ENCODE data around the gene SOX6.

The SOX6 gene

DNA sequence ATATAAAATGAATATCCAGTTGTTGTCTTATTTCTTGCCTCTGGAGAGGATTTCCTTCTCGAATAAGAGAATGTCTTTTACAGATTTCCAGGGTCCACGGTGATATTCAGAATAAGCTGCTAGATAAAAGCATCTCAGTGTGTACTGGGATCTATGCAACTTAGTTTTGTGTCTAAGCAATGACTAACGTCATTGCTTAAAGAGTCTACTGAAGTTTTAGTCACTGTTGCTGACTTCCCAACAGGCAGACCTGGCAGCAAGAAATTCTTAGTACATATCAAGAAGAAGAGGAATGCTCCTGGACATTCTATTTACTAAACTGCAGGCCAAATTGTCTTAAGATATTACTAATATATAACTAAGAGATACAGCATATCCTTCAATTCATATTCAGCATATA lies 70.3 kb downstream of the SOX6 start:
- Mint-ChIP-seq H3K36me3 (no peaks in the 10 kb centered on the region), H3K9me3 (ENCODE audit: low read depth) (peaks cover 4% of the 10 kb centered on the region), H3K27ac (no peak overlapping the region), H3K4me1 (ENCODE audit: low read depth) (no peaks in the 10 kb centered on the region), H3K27me3 (no peaks in the 10 kb centered on the region), H3K4me3 (no peak overlapping the region)

DNA sequence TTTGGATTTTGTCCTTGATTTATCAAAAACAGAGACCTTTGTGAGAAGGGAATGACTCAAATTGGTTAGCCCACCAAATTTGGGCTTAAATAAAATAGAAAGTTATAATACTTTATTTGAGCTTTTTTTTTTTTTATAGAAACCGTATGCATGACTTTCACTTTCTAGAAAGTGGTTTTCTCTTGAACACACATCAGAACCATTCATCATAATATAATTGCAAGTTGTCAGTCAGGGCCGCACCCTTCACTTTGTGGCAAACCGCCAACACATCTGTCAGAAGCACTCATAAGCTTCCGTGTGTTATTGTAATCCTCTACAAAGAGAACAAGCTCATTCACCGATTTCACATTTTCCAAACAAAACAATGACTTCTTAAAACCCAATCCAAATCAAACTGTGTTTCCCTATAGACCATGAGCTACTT lies 76.1 kb downstream of the SOX6 start:
- H3K36me3 Mint-ChIP-seq = no peaks in the 10 kb centered on the region
- peaks cover 6% of the 10 kb centered on the region for H3K9me3 Mint-ChIP-seq (ENCODE audit: low read depth)
- no peak overlapping the region for H3K27ac Mint-ChIP-seq
- H3K27me3 Mint-ChIP-seq = no peaks in the 10 kb centered on the region
- no peak overlapping the region for H3K4me3 Mint-ChIP-seq
- H3K4me1 Mint-ChIP-seq (ENCODE audit: low read depth) = no peaks in the 10 kb centered on the region

DNA sequence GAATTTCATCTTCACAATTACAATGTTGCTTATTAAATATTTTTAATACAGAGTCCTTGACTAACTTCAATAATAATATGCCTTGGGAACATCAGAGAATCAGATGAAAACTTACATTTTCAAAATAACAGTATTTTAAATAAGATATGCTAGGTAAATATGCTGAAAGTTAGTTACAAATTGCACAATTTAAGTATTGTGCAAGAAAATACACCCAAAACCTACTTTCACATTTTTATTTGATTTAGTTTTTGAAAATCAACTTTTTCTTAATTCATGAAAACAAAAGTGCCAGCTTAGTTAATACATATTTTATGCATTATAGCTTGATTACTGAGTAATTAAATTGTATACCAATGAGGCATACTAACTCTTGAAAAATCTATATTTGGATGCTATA lies 76.8 kb downstream of the SOX6 start:
- Mint-ChIP-seq H3K4me3 (no peak overlapping the region), H3K27me3 (no peaks in the 10 kb centered on the region), H3K4me1 (ENCODE audit: low read depth) (no peaks in the 10 kb centered on the region), H3K27ac (no peak overlapping the region), H3K36me3 (no peaks in the 10 kb centered on the region), H3K9me3 (ENCODE audit: low read depth) (peaks cover 6% of the 10 kb centered on the region)

DNA sequence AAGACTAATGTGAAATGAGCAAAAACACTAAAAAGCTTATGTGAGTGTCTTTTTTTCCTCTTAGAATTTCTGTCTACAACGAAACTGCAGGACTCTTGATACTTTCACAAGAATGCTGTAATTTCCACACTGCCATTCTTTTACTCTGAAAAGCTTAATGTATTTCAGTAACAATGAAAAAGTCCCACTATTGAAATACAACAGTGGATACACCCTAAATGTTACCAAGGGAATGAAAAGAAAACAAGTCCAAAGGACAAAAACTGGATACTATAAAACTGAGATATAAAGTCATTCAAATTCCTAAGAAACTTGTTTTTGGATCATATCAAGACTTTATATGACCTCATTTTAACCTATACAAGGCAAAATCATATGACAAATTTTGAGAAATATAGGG lies 77.4 kb downstream of the SOX6 start:
- Mint-ChIP-seq H3K4me1 (ENCODE audit: low read depth) (no peaks in the 10 kb centered on the region), H3K4me3 (no peak overlapping the region), H3K9me3 (ENCODE audit: low read depth) (peaks cover 6% of the 10 kb centered on the region), H3K36me3 (no peaks in the 10 kb centered on the region), H3K27ac (no peak overlapping the region), H3K27me3 (no peaks in the 10 kb centered on the region)

DNA sequence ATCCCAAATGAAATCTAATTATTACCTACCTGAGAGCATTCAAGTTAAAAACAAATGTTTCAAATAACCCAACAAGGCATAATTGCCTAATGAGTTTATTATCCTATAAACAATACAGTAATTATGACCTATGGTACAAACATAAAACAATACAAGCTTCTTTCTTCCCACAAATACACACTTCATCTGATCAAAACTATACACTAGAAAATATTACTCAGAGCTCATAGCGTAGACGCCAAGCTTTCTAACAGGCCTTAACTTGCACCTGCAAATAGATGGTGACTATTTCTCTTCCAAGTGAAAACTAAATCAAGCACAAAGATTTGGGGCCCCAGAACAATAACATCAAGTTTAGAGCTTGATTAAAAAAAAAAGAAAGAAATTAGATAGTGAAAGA lies 78.1 kb downstream of the SOX6 start:
- H3K4me3 Mint-ChIP-seq = no peak overlapping the region
- no peaks in the 10 kb centered on the region for H3K27me3 Mint-ChIP-seq
- H3K9me3 Mint-ChIP-seq (ENCODE audit: low read depth) = peaks cover 6% of the 10 kb centered on the region

DNA sequence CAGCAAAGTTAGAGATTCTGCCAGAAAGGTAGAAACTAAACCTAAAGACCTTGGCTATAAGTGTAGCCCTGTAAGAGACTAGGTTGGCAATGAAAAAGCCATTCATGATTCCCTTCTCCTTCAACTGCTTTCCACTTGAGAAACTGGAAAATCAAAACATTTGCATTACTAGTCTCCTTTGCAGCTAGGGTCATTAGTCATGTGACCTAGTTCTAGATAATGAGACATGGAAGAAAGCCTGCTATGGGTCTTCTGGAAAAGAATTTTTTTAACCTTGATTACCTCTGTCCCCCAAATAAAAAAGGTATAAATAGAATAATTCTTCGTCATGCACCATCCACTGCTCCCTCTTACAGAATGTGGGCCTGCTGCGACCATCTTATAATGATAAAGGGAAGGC lies 80.1 kb downstream of the SOX6 start:
- H3K4me1 Mint-ChIP-seq (ENCODE audit: low read depth) = no peaks in the 10 kb centered on the region
- no peaks in the 10 kb centered on the region for H3K36me3 Mint-ChIP-seq

More for the DNA sequence above, 78.1 kb downstream of the SOX6 start:
- no peak overlapping the region for H3K27ac Mint-ChIP-seq
- H3K4me1 Mint-ChIP-seq (ENCODE audit: low read depth) = no peaks in the 10 kb centered on the region
- no peaks in the 10 kb centered on the region for H3K36me3 Mint-ChIP-seq

DNA sequence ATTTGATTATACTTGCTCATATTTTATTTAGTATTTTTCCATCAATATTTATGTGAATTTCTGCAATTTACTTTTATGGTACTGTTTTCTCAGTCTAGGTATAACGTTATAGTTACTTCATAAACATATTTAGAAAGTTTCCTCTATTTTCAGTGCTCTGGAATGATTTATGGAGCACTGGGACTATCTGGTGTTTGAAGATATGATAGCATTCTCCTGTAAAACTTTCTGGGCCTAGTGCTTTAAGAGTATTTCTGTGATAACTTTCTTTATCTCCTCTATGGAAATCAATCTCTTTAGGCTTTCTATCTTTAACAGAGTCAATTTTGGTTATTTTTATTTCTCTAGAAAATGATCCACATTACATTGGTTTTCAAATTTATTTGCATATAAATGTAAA lies 85.1 kb downstream of the SOX6 start:
- H3K27me3 Mint-ChIP-seq = no peaks in the 10 kb centered on the region
- H3K27ac Mint-ChIP-seq = no peak overlapping the region
- no peak overlapping the region for H3K4me3 Mint-ChIP-seq
- H3K4me1 Mint-ChIP-seq (ENCODE audit: low read depth) = no peaks in the 10 kb centered on the region
- no peaks in the 10 kb centered on the region for H3K36me3 Mint-ChIP-seq
- no peaks in the 10 kb centered on the region for H3K9me3 Mint-ChIP-seq (ENCODE audit: low read depth)

More for the DNA sequence above, 80.1 kb downstream of the SOX6 start:
- no peak overlapping the region for H3K27ac Mint-ChIP-seq
- H3K27me3 Mint-ChIP-seq = no peaks in the 10 kb centered on the region
- no peak overlapping the region for H3K4me3 Mint-ChIP-seq
- peaks cover 6% of the 10 kb centered on the region for H3K9me3 Mint-ChIP-seq (ENCODE audit: low read depth)

DNA sequence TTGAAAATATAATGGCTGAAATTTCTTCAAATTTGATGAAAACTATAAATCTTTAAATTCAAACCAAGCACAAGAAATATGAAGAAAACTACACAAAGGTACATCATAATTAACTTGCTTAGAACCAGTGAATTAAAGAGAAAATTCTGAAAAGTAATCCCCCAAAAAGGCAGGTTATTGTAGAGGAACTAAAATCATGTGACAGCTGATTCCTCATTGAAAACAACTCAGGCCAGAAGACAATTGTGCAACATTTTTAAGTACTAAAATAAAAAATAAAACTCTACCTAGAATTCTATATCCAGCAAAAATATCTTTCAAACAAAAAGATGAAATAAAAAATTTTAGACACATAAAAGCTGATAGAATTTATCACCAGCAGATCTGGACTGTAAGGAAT lies 90.3 kb downstream of the SOX6 start:
- no peaks in the 10 kb centered on the region for H3K27me3 Mint-ChIP-seq
- no peaks in the 10 kb centered on the region for H3K36me3 Mint-ChIP-seq
- H3K4me1 Mint-ChIP-seq (ENCODE audit: low read depth) = no peaks in the 10 kb centered on the region
- no peak overlapping the region for H3K27ac Mint-ChIP-seq
- H3K9me3 Mint-ChIP-seq (ENCODE audit: low read depth) = no peaks in the 10 kb centered on the region
- H3K4me3 Mint-ChIP-seq = no peak overlapping the region

DNA sequence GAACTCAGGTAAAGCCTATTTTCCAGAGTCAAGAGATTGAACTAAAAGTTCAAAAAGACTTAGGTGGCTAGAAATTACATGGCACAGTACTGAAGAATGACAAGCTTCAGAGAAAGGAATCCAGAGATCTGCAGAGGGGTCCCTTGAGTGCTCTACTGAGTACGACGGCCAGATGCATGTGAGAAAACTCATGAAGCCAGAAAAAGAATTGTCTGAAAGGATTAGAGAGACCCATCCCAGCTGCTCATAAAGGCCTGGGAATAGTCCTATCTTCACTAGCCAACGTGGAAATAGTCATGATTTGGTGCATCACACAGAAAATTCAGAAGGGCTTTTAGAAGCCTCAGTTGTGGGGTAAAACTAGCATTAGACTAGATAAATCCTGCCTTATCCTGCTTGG lies 91.3 kb downstream of the SOX6 start:
- Mint-ChIP-seq H3K4me3 (no peak overlapping the region), H3K27me3 (no peaks in the 10 kb centered on the region), H3K9me3 (ENCODE audit: low read depth) (peaks cover 8% of the 10 kb centered on the region), H3K36me3 (no peaks in the 10 kb centered on the region), H3K27ac (no peak overlapping the region), H3K4me1 (ENCODE audit: low read depth) (no peaks in the 10 kb centered on the region)

DNA sequence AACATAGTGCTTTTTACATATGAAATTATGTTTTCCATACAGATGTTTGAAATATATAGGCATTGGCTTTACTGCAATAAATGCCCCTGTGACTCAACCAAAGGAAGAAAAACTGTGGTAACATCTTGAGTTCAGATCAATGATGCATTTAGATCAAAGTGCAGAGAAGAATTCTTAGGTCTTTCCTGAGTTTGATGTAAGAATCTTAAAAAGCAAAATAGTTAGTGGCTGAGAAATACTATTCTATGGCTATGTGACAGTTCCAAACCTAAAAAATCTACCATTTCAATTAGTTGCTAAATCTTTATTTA lies 93.7 kb downstream of the SOX6 start:
- Mint-ChIP-seq H3K27me3 (no peaks in the 10 kb centered on the region), H3K4me1 (ENCODE audit: low read depth) (no peaks in the 10 kb centered on the region), H3K4me3 (no peak overlapping the region), H3K9me3 (ENCODE audit: low read depth) (peaks cover 8% of the 10 kb centered on the region), H3K36me3 (no peaks in the 10 kb centered on the region), H3K27ac (no peak overlapping the region)

DNA sequence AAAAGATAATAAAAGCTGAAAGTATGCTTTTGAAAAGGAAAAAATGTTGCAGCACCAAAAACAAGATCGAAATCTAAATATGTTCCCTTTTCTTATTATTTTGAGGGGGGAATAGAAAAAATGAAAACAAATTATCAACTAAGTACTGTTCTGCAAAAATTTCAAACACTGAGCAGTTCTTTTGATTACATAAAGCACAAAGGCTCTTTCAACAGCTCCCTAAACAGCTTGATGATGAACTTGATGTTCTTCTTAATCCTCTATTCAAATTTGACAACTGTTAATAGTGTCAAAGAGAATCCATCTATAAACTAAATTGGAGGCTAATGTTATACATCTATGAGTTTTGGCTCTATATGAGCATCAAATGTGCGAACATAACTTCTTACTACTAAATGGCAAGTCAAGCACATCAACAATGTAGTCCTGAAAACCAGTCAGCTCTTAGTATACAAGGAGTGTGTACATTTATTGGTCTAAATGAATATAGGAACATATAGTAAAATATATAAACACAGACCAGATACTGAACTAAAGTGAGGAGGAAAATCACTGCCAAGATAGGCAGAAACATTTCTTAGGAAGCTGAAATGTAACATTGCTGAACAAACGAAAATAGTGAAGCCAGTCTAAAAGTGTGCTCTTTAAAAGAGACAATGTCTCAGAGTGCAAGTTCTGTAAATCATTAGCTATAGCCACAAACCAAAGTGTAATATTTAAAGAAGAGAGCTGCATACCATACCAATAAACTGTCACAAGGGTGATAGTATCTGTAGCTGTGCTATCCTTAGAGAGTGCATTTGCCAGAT lies 94.3 kb downstream of the SOX6 start:
- no peaks in the 10 kb centered on the region for H3K4me1 Mint-ChIP-seq (ENCODE audit: low read depth)
- no peak overlapping the region for H3K27ac Mint-ChIP-seq
- no peaks in the 10 kb centered on the region for H3K36me3 Mint-ChIP-seq
- H3K9me3 Mint-ChIP-seq (ENCODE audit: low read depth) = peaks cover 8% of the 10 kb centered on the region
- H3K27me3 Mint-ChIP-seq = no peaks in the 10 kb centered on the region
- H3K4me3 Mint-ChIP-seq = no peak overlapping the region

DNA sequence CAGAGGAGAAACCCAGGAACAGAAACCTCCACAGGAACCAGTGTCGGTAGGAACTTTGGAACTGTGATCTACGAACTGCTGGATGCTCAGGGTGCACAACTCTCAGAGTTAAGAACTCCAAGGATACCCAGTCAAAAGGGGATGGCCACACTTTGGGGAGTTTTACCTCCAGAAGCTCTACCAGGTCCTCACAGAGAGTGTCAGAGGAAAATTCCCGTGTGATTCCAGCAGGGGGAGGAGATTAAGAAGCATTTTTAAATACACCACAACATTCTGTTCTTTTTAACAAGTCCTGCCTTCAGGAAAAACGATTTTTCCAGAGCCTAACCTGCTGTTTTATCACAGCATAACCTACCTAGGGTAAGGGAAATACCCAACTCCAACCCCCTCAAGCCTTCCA lies 104.0 kb downstream of the SOX6 start:
- no peaks in the 10 kb centered on the region for H3K4me1 Mint-ChIP-seq (ENCODE audit: low read depth)
- no peak overlapping the region for H3K27ac Mint-ChIP-seq
- H3K9me3 Mint-ChIP-seq (ENCODE audit: low read depth) = peaks cover 7% of the 10 kb centered on the region
- H3K27me3 Mint-ChIP-seq = no peaks in the 10 kb centered on the region
- no peaks in the 10 kb centered on the region for H3K36me3 Mint-ChIP-seq
- H3K4me3 Mint-ChIP-seq = no peak overlapping the region

DNA sequence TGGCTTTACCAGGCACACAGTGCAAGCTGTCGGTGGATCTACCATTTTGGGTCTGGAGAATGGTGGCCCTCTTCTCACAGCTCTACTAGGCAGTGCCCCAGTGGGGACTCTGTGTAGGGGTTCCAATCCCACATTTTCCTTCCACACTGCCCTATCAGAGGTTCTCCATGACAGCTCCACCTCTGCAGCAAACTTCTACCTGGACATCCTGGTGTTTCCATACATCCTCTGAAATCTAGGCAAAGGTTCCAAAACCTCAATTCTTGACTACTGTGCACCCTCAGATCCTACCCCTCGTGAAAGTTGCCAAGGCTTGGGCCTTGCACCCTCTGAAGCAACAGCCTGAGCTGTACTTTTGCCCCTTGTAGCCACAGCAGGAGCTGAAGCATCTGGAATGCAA lies 108.1 kb downstream of the SOX6 start:
- no peak overlapping the region for H3K27ac Mint-ChIP-seq
- H3K9me3 Mint-ChIP-seq (ENCODE audit: low read depth) = peaks cover 11% of the 10 kb centered on the region
- H3K36me3 Mint-ChIP-seq = no peaks in the 10 kb centered on the region
- no peak overlapping the region for H3K4me3 Mint-ChIP-seq
- no peaks in the 10 kb centered on the region for H3K4me1 Mint-ChIP-seq (ENCODE audit: low read depth)
- no peaks in the 10 kb centered on the region for H3K27me3 Mint-ChIP-seq

DNA sequence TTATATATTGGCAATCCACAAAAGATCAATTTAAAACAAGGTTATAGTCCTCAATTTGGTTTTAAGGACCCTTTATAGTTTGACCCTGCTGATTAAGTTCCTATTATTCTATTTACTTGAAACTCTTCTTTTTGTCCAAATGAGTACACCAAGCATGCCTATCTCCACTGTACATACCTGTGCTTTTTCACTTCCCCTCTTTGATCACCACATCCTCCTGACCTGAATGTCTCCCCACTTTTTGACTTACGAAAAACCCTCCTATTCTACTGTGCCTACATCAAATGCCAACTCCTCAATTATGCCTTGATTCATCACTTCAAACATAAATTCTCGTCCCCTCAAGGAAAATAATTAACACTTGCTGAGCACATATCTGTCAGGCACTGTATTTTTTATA lies 113.5 kb downstream of the SOX6 start:
- H3K27me3 Mint-ChIP-seq = no peaks in the 10 kb centered on the region
- no peaks in the 10 kb centered on the region for H3K4me1 Mint-ChIP-seq (ENCODE audit: low read depth)
- H3K27ac Mint-ChIP-seq = no peak overlapping the region
- no peaks in the 10 kb centered on the region for H3K36me3 Mint-ChIP-seq
- no peak overlapping the region for H3K4me3 Mint-ChIP-seq
- H3K9me3 Mint-ChIP-seq (ENCODE audit: low read depth) = peaks cover 6% of the 10 kb centered on the region

DNA sequence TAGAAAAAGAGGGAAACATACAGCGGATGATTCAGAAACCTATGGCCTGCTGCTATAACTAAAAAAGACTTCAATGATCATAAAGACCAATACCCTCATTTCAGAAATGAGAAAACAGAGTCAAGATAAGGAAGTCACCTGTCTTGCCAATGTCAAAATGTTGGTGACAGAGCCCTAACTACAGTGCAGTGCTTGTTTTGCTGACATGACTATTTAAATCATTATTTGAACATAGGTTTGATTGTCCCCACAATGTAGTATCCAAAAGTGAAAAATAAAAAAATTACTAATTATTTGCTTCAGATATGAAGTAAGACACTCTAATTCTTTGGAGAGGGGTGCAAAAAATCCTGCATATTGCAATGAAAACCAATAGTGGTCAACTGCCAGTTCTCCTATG lies 115.7 kb downstream of the SOX6 start:
- H3K27me3 Mint-ChIP-seq = no peaks in the 10 kb centered on the region
- no peaks in the 10 kb centered on the region for H3K4me1 Mint-ChIP-seq (ENCODE audit: low read depth)
- peaks cover 3% of the 10 kb centered on the region for H3K9me3 Mint-ChIP-seq (ENCODE audit: low read depth)
- H3K4me3 Mint-ChIP-seq = no peak overlapping the region
- H3K36me3 Mint-ChIP-seq = no peaks in the 10 kb centered on the region
- no peak overlapping the region for H3K27ac Mint-ChIP-seq
